Astrocyte (in vitro differentiated cells and primary cell): ENCODE measurements around the gene CHST3.

ENCODE experiments used
- EZH2 ChIP-seq: IDR thresholded peaks from 2 replicates; pipeline ENCODE4 v1.6.1; 2012; ENCODE audit warnings: mild to moderate bottlenecking, low read length, inconsistent platforms; ENCODE audit not compliant: insufficient read depth
- TF ChIP-seq, protein P1 (sequence below): IDR thresholded peaks from 2 replicates; pipeline ENCODE4 v1.5.1; 2011; ENCODE audit warnings: low read depth, mild to moderate bottlenecking, inconsistent platforms, low read length, moderate library complexity; ENCODE audit not compliant: insufficient read depth

DNA sequence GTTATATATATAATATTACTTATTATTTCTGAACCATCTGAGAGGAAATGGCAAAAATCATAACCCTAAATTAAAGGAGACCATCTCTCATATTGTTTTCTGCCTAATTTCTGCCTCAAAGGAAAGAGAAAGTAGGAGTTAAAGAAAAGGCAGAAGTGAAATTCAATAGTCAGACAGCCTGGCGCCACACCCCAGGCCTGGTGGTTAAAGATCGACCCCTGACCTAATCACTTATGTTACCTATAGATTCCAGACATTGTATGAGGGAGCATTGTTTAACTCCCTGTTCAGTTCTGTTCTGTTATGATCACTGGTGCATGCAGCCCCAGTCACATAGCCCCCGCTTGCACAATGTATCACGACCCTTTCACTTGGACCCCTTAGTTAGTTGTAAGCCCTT, 24.9 kb upstream of the CHST3 start:
- TF ChIP-seq, protein P1, sequence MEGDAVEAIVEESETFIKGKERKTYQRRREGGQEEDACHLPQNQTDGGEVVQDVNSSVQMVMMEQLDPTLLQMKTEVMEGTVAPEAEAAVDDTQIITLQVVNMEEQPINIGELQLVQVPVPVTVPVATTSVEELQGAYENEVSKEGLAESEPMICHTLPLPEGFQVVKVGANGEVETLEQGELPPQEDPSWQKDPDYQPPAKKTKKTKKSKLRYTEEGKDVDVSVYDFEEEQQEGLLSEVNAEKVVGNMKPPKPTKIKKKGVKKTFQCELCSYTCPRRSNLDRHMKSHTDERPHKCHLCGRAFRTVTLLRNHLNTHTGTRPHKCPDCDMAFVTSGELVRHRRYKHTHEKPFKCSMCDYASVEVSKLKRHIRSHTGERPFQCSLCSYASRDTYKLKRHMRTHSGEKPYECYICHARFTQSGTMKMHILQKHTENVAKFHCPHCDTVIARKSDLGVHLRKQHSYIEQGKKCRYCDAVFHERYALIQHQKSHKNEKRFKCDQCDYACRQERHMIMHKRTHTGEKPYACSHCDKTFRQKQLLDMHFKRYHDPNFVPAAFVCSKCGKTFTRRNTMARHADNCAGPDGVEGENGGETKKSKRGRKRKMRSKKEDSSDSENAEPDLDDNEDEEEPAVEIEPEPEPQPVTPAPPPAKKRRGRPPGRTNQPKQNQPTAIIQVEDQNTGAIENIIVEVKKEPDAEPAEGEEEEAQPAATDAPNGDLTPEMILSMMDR, result no peak
- no peak for TF ChIP-seq EZH2
